Left hindlimb (tissue), 1 donor: ENCODE results near the gene GNAT2.
A peak's percentile ranks its signal among the peaks of the same experiment; 100 is the strongest.
"Not testable (repeated sequence)": the region's sequence is repeated elsewhere in the genome, so short reads cannot be mapped to it uniquely, and the experiment has no call there.

Source experiments
- DNase-seq: peaks from one replicate; pipeline ENCODE4 v3.0.0-alpha.2; 2018

The GNAT2 gene

GRCh38 chr1:109619576-109620400, at the start of gene GNAT2, which contains the start of gene AMPD2:
GNAT2 (minus strand) TSS chr1:109619616; CDS start chr1:109612870, 6,746 bp downstream.
AMPD2 (plus strand) TSS chr1:109619837; CDS start chr1:109621176, 1,339 bp downstream.
- peak; percentile 87 for DNase-seq

GRCh38 chr1:109668123-109668775, 48.8 kb upstream of the GNAT2 start:
- no peak for DNase-seq

- peak; percentile 96 for DNase-seq
Observed at GRCh38 chr1:109667452-109668122, 48.2 kb upstream of the GNAT2 start, which contains the start of gene GSTM2. GSTM2 (plus strand) TSS chr1:109668057; CDS start chr1:109668116, 59 bp downstream.

GRCh38 chr1:109664671-109665070, 45.3 kb upstream of the GNAT2 start:
- no peak for DNase-seq

GRCh38 chr1:109661391-109661790, 42.0 kb upstream of the GNAT2 start:
- no peak for DNase-seq

GRCh38 chr1:109660691-109661026, 41.2 kb upstream of the GNAT2 start:
- not testable (repeated sequence) for DNase-seq

GRCh38 chr1:109659997-109660690, 40.7 kb upstream of the GNAT2 start:
- no peak for DNase-seq

- DNase-seq, result no peak
Observed at GRCh38 chr1:109659145-109659544, 39.7 kb upstream of the GNAT2 start.

GRCh38 chr1:109658533-109659042, 39.2 kb upstream of the GNAT2 start:
- no peak for DNase-seq

- no peak for DNase-seq
Observed at GRCh38 chr1:109657970-109658369, 38.6 kb upstream of the GNAT2 start.

- DNase-seq, result no peak
Observed at GRCh38 chr1:109657395-109657794, 38.0 kb upstream of the GNAT2 start.

GRCh38 chr1:109655615-109656519, 36.5 kb upstream of the GNAT2 start, which contains the start of gene GSTM4:
GSTM4 (plus strand) TSS chr1:109656099; CDS start chr1:109656390, 291 bp downstream.
- DNase-seq, result peak; percentile 87

- DNase-seq, result no peak
Observed at GRCh38 chr1:109654519-109654918, 35.1 kb upstream of the GNAT2 start.

- DNase-seq, result no peak
Observed at GRCh38 chr1:109653306-109653705, 33.9 kb upstream of the GNAT2 start.

GRCh38 chr1:109652402-109652801, 33.0 kb upstream of the GNAT2 start:
- DNase-seq, result no peak

- DNase-seq, result no peak
Observed at GRCh38 chr1:109650609-109651008, 31.2 kb upstream of the GNAT2 start.

- DNase-seq, result no peak
Observed at GRCh38 chr1:109649491-109649914, 30.1 kb upstream of the GNAT2 start.

GRCh38 chr1:109644670-109645069, 25.3 kb upstream of the GNAT2 start:
- DNase-seq, result no peak

GRCh38 chr1:109643385-109644230, 24.2 kb upstream of the GNAT2 start:
- peak; percentile 85 for DNase-seq

- no peak for DNase-seq
Observed at GRCh38 chr1:109642626-109643025, 23.2 kb upstream of the GNAT2 start.
